ENCODE results near the gene KIF20B. TPM values are rescaled to one million over a fixed set of nuclear protein-coding genes. Genes with fewer than 3 reads are reported as not detected.

KIF20B gene
- total RNA-seq, 4 donors from 2014 or later: 4.2 to 13.4 (median 8.6) TPM

GRCh38 chr10:89795840-89796239 is 94.5 kb downstream of the KIF20B start:
- WGBS, 2 donors: 50 to 87% methylated on average over 1 of the region's 1 CpG
- Histone ChIP-seq H3K27ac (no peak overlapping the region), H3K4me1 (no peaks in the 10 kb centered on the region), H3K27me3 (peaks cover 0 to 3% (median 0%) of the 10 kb centered on the region in 4 donors), H3K9me3 (no peaks in the 10 kb centered on the region), H3K4me3 (no peak overlapping the region), H3K36me3 (no peaks in the 10 kb centered on the region)
- no peak for DNase-seq
- intact Hi-C loops (cut with DNase I): loop anchor here (10.0 kb wide), 1 partner anchor 1069 kb away; no protein-coding TSS in a partner anchor
- no peak for TF ChIP-seq POLR2A (IDR thresholded peaks at IDR 0.05)
- no peak for TF ChIP-seq CTCF (IDR thresholded peaks at IDR 0.05)

GRCh38 chr10:89798092-89798491 is 96.7 kb downstream of the KIF20B start:
- Histone ChIP-seq H3K36me3 (no peaks in the 10 kb centered on the region), H3K9me3 (no peaks in the 10 kb centered on the region), H3K27me3 (peaks cover 0 to 3% (median 0%) of the 10 kb centered on the region in 4 donors), H3K4me3 (no peak overlapping the region), H3K27ac (no peak overlapping the region), H3K4me1 (no peaks in the 10 kb centered on the region)
- TF ChIP-seq CTCF (IDR thresholded peaks at IDR 0.05) (no peak), POLR2A (IDR thresholded peaks at IDR 0.05) (no peak)
- DNase-seq: no peak
- 48 to 77% methylated on average over 2 of the region's 2 CpGs for WGBS, 2 donors
- intact Hi-C loops (cut with DNase I): loop anchor here (10.0 kb wide), 1 partner anchor 1067 kb away; no protein-coding TSS in a partner anchor

- Histone ChIP-seq H3K27ac (no peak overlapping the region), H3K4me3 (no peak overlapping the region), H3K4me1 (no peaks in the 10 kb centered on the region), H3K27me3 (peaks cover 0 to 3% (median 0%) of the 10 kb centered on the region in 4 donors), H3K9me3 (no peaks in the 10 kb centered on the region), H3K36me3 (no peaks in the 10 kb centered on the region)
- no peak for TF ChIP-seq POLR2A (IDR thresholded peaks at IDR 0.05)
- WGBS, 2 donors: 64 to 88% methylated on average over 2 of the region's 2 CpGs
- DNase-seq: no peak
- intact Hi-C loops (cut with DNase I): loop anchor here (10.0 kb wide), 1 partner anchor 1065 kb away; no protein-coding TSS in a partner anchor
Observed at GRCh38 chr10:89799573-89799972, 98.2 kb downstream of the KIF20B start.

- Histone ChIP-seq H3K36me3 (no peaks in the 10 kb centered on the region), H3K9me3 (no peaks in the 10 kb centered on the region), H3K27me3 (no peaks in the 10 kb centered on the region), H3K4me1 (no peaks in the 10 kb centered on the region), H3K27ac (no peak overlapping the region), H3K4me3 (no peak overlapping the region)
- no peak for DNase-seq
- WGBS, 2 donors: 36 to 63% methylated on average over 2 of the region's 2 CpGs
- TF ChIP-seq CTCF (IDR thresholded peaks at IDR 0.05) (no peak), POLR2A (IDR thresholded peaks at IDR 0.05) (no peak)
- intact Hi-C loops (cut with DNase I): no loop called here
Observed at GRCh38 chr10:89805599-89806013, 104.2 kb downstream of the KIF20B start.

- 40 to 67% methylated on average over 1 to 2 of the region's 2 CpGs for WGBS, 2 donors
- no peaks in the 10 kb centered on the region for H3K36me3 ChIP-seq
- H3K9me3 ChIP-seq: no peaks in the 10 kb centered on the region
- no peaks in the 10 kb centered on the region for H3K27me3 ChIP-seq
- H3K27ac ChIP-seq: no peak overlapping the region
- H3K4me3 ChIP-seq: no peak overlapping the region
- no peak for DNase-seq
- no peak for TF ChIP-seq POLR2A (IDR thresholded peaks at IDR 0.05)
- TF ChIP-seq CTCF (IDR thresholded peaks at IDR 0.05): no peak
- no peaks in the 10 kb centered on the region for H3K4me1 ChIP-seq
- intact Hi-C loops (cut with DNase I): no loop called here
Observed at GRCh38 chr10:89808842-89809241, 107.5 kb downstream of the KIF20B start.

- Histone ChIP-seq H3K36me3 (no peaks in the 10 kb centered on the region), H3K9me3 (no peaks in the 10 kb centered on the region), H3K4me3 (no peak overlapping the region), H3K27me3 (no peaks in the 10 kb centered on the region), H3K27ac (no peak overlapping the region), H3K4me1 (no peaks in the 10 kb centered on the region)
- no peak for DNase-seq
- 74 to 75% methylated on average over 4 of the region's 4 CpGs for WGBS, 2 donors
- intact Hi-C loops (cut with DNase I): no loop called here
- TF ChIP-seq CTCF (IDR thresholded peaks at IDR 0.05): no peak
- TF ChIP-seq POLR2A (IDR thresholded peaks at IDR 0.05): no peak
Observed at GRCh38 chr10:89809766-89810165, 108.4 kb downstream of the KIF20B start.
